GM23338 (cell line): ENCODE results near the gene VWA3B. TPM values are rescaled to one million over a fixed set of nuclear protein-coding genes. Genes with fewer than 3 reads are reported as not detected.

Source experiments
- ATAC-seq: fragments of 200-7000 bp; cut with Tn5 transposase; 3 replicates; pipeline ENCODE4 v1.9.1; 2020
- DNase-seq: peaks from one replicate; pipeline ENCODE4 v3.0.0-alpha.2; 2015; ENCODE audit warnings: low spot score
- H2AFZ ChIP-seq: fragments of 200-600 bp; sonication (generic); 2 replicates; pipeline ENCODE4 v1.8.0; 2016; ENCODE audit warnings: antibody characterized with exemption, mild to moderate bottlenecking, moderate library complexity
- H3F3A ChIP-seq: fragments of 200-600 bp; sonication (generic); replicated peaks from 2 replicates; pipeline ENCODE4 v1.8.0; 2017; ENCODE audit warnings: antibody characterized with exemption, mixed run types, low read depth
- H3K27ac ChIP-seq: fragments of 200-600 bp; sonication (generic); 2 replicates; pipeline ENCODE4 v1.6.1; 2016; ENCODE audit warnings: low read depth
- H3K27me3 ChIP-seq: fragments of 200-600 bp; sonication (generic); 2 replicates; pipeline ENCODE4 v1.8.0; 2016; ENCODE audit warnings: mild to moderate bottlenecking, mixed run types, moderate library complexity; ENCODE audit not compliant: insufficient read depth
- H3K36me3 ChIP-seq: fragments of 200-600 bp; sonication (generic); 2 replicates; pipeline ENCODE4 v1.8.0; 2016; ENCODE audit warnings: mild to moderate bottlenecking; ENCODE audit not compliant: insufficient read depth
- H3K4me1 ChIP-seq: fragments of 200-600 bp; sonication (generic); 2 replicates; pipeline ENCODE4 v1.8.0; 2016; ENCODE audit warnings: mild to moderate bottlenecking, moderate library complexity; ENCODE audit not compliant: insufficient read depth
- H3K4me2 ChIP-seq: fragments of 200-600 bp; sonication (generic); 2 replicates; pipeline ENCODE4 v1.7.1; 2017; ENCODE audit warnings: mixed run types
- H3K4me3 ChIP-seq: fragments of 200-600 bp; sonication (generic); 2 replicates; pipeline ENCODE4 v1.6.1; 2016; ENCODE audit warnings: mixed run types
- H3K79me2 ChIP-seq: fragments of 200-600 bp; sonication (generic); replicated peaks from 2 replicates; pipeline ENCODE4 v1.8.0; 2017; ENCODE audit warnings: mild to moderate bottlenecking; ENCODE audit not compliant: insufficient read depth
- H3K9me2 ChIP-seq: fragments of 200-600 bp; sonication (generic); 2 replicates; pipeline ENCODE4 v1.8.0; 2017; ENCODE audit not compliant: insufficient read depth
- H4K20me1 ChIP-seq: fragments of 200-600 bp; sonication (generic); replicated peaks from 2 replicates; pipeline ENCODE4 v1.8.0; 2017; ENCODE audit warnings: mild to moderate bottlenecking; ENCODE audit not compliant: insufficient read depth
- H3K27ac Mint-ChIP-seq: 2 replicates; pipeline ENCODE4 v1.8.0; 2020; ENCODE audit warnings: inconsistent platforms, mild to moderate bottlenecking, moderate library complexity, mixed read lengths
- H3K27me3 Mint-ChIP-seq: 3 replicates; pipeline ENCODE4 v1.8.0; 2022; ENCODE audit warnings: low read depth, mild to moderate bottlenecking, moderate library complexity, mixed read lengths, inconsistent platforms; ENCODE audit not compliant: insufficient read depth, poor library complexity
- H3K36me3 Mint-ChIP-seq: 3 replicates; pipeline ENCODE4 v1.8.0; 2021; ENCODE audit warnings: low read depth, mild to moderate bottlenecking, inconsistent platforms, moderate library complexity, mixed read lengths
- H3K4me1 Mint-ChIP-seq: 3 replicates; pipeline ENCODE4 v1.8.0; 2020; ENCODE audit warnings: mild to moderate bottlenecking, inconsistent platforms, mixed read lengths
- H3K4me3 Mint-ChIP-seq: 3 replicates; pipeline ENCODE4 v1.8.0; 2021; ENCODE audit warnings: moderate library complexity, mild to moderate bottlenecking, inconsistent platforms, mixed read lengths
- H3K9me3 Mint-ChIP-seq: 3 replicates; pipeline ENCODE4 v1.8.0; 2020; ENCODE audit warnings: moderate library complexity, mild to moderate bottlenecking, inconsistent platforms, mixed read lengths
- NANOG ChIP-seq: IDR thresholded peaks from 2 replicates; pipeline ENCODE4 v1.6.1; 2016; ENCODE audit warnings: antibody characterized with exemption, borderline replicate concordance
- STAT1 ChIP-seq: IDR thresholded peaks from one replicate; pipeline ENCODE4 v1.6.1; 2016; ENCODE audit warnings: antibody characterized with exemption; ENCODE audit not compliant: unreplicated experiment
- ZNF114 ChIP-seq: fragments of 250-450 bp; sonication (Bioruptor Pico); IDR thresholded peaks from 2 replicates; pipeline ENCODE4 v1.5.0; 2020; ENCODE audit warnings: mild to moderate bottlenecking, moderate library complexity
- polyA plus RNA-seq: library from polyadenylated mRNA; unstranded; fragments of >200 nt; fragmentation: Nextera tagmentation; extraction: Ambion mirVana; gene quantifications from 2 replicates; pipeline ENCODE4 v1.2.1, GENCODE V29; 2016
- total RNA-seq: library from RNA; depleted of rRNA; stranded (reverse); fragments of >200 nt; shearing (Covaris generic); gene quantifications from 2 replicates; pipeline ENCODE4 v1.2.3, GENCODE V29; 2014
- TF ChIP-seq, protein P1 (sequence below): IDR thresholded peaks from 2 replicates; pipeline ENCODE4 v1.6.1; 2016; ENCODE audit warnings: antibody characterized with exemption
- TF ChIP-seq, protein P2 (sequence below): fragments of 250-450 bp; sonication (Bioruptor Pico); IDR thresholded peaks from 2 replicates; pipeline ENCODE4 v1.5.0; 2020; ENCODE audit warnings: mild to moderate bottlenecking, moderate library complexity

VWA3B gene
- total and polyA plus RNA-seq, 2 experiments from 2014 or later, result not detected

DNA sequence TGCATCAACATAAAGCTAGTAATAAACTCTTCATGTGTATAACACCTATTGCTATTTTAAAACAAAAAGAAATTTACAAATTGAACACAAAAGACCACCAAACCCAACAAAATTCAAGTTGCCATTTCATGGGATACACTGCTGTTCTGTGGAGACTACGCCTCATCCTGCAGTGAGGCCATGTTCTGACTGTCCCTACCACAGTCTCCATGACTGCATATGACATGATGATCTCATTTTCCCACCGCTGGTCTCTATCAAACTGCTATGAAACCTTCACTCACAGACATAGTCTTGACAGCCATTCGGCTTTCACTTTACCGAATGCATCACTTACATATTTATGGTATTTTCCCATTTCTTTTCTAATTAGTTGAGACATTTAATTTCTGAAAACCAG lies 21.2 kb upstream of the VWA3B start (continued):
- TF ChIP-seq, protein P1, sequence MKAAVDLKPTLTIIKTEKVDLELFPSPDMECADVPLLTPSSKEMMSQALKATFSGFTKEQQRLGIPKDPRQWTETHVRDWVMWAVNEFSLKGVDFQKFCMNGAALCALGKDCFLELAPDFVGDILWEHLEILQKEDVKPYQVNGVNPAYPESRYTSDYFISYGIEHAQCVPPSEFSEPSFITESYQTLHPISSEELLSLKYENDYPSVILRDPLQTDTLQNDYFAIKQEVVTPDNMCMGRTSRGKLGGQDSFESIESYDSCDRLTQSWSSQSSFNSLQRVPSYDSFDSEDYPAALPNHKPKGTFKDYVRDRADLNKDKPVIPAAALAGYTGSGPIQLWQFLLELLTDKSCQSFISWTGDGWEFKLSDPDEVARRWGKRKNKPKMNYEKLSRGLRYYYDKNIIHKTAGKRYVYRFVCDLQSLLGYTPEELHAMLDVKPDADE, result no peak
- TF ChIP-seq STAT1, result no peak
- TF ChIP-seq ZNF114 (CRISPR knock-in tag), result no peak

DNA sequence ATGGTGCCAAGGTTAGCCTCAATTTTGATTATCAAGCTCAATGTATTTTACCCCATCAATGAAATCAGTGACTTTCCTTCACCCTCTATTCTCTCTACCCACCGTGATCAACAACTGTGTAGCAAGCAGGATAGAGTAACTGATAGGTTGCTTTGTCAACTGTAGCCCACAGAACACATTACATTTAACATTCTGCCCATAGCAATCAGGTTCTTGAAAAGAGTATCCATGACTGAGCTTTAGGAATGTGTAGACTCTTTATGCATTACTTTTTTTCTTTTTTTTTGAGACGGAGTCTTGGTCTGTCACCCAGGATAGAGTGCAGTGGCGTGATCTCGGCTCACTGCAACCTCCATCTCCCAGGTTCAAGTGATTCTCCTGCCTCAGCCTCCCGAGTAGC lies 19.8 kb upstream of the VWA3B start:
- Mint-ChIP-seq H3K9me3 (no peaks in the 10 kb centered on the region), H3K4me3 (no peak overlapping the region), H3K36me3 (no peaks in the 10 kb centered on the region), H3K4me1 (peaks cover 6% of the 10 kb centered on the region), H3K27me3 (peaks cover 4% of the 10 kb centered on the region), H3K27ac (no peak overlapping the region)
- H3F3A ChIP-seq, result no peaks in the 10 kb centered on the region
- no peak for ATAC-seq
- no peaks in the 10 kb centered on the region for H4K20me1 ChIP-seq
- H3K36me3 ChIP-seq, result no peaks in the 10 kb centered on the region
- no peaks in the 10 kb centered on the region; the same call in 1 of the 2 replicates for H3K4me1 ChIP-seq
- TF ChIP-seq NANOG, result no peak
- TF ChIP-seq, protein P2, sequence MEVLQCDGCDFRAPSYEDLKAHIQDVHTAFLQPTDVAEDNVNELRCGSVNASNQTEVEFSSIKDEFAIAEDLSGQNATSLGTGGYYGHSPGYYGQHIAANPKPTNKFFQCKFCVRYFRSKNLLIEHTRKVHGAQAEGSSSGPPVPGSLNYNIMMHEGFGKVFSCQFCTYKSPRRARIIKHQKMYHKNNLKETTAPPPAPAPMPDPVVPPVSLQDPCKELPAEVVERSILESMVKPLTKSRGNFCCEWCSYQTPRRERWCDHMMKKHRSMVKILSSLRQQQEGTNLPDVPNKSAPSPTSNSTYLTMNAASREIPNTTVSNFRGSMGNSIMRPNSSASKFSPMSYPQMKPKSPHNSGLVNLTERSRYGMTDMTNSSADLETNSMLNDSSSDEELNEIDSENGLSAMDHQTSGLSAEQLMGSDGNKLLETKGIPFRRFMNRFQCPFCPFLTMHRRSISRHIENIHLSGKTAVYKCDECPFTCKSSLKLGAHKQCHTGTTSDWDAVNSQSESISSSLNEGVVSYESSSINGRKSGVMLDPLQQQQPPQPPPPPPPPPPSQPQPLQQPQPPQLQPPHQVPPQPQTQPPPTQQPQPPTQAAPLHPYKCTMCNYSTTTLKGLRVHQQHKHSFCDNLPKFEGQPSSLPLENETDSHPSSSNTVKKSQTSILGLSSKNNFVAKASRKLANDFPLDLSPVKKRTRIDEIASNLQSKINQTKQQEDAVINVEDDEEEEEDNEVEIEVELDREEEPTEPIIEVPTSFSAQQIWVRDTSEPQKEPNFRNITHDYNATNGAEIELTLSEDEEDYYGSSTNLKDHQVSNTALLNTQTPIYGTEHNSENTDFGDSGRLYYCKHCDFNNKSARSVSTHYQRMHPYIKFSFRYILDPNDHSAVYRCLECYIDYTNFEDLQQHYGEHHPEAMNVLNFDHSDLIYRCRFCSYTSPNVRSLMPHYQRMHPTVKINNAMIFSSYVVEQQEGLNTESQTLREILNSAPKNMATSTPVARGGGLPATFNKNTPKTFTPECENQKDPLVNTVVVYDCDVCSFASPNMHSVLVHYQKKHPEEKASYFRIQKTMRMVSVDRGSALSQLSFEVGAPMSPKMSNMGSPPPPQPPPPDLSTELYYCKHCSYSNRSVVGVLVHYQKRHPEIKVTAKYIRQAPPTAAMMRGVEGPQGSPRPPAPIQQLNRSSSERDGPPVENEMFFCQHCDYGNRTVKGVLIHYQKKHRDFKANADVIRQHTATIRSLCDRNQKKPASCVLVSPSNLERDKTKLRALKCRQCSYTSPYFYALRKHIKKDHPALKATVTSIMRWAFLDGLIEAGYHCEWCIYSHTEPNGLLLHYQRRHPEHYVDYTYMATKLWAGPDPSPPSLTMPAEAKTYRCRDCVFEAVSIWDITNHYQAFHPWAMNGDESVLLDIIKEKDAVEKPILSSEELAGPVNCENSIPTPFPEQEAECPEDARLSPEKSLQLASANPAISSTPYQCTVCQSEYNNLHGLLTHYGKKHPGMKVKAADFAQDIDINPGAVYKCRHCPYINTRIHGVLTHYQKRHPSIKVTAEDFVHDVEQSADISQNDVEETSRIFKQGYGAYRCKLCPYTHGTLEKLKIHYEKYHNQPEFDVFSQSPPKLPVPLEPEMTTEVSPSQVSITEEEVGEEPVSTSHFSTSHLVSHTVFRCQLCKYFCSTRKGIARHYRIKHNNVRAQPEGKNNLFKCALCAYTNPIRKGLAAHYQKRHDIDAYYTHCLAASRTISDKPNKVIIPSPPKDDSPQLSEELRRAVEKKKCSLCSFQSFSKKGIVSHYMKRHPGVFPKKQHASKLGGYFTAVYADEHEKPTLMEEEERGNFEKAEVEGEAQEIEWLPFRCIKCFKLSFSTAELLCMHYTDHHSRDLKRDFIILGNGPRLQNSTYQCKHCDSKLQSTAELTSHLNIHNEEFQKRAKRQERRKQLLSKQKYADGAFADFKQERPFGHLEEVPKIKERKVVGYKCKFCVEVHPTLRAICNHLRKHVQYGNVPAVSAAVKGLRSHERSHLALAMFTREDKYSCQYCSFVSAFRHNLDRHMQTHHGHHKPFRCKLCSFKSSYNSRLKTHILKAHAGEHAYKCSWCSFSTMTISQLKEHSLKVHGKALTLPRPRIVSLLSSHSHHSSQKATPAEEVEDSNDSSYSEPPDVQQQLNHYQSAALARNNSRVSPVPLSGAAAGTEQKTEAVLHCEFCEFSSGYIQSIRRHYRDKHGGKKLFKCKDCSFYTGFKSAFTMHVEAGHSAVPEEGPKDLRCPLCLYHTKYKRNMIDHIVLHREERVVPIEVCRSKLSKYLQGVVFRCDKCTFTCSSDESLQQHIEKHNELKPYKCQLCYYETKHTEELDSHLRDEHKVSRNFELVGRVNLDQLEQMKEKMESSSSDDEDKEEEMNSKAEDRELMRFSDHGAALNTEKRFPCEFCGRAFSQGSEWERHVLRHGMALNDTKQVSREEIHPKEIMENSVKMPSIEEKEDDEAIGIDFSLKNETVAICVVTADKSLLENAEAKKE (CRISPR knock-in tag), result no peak
- no peaks in the 10 kb centered on the region for H3K9me2 ChIP-seq
- H3K4me2 ChIP-seq, result no peak overlapping the region
- no peaks in the 10 kb centered on the region for H3K79me2 ChIP-seq
- no peak overlapping the region for H3K27ac ChIP-seq
- H3K27me3 ChIP-seq, result no peaks in the 10 kb centered on the region
- DNase-seq, result no peak
- no peak overlapping the region for H2AFZ ChIP-seq
- H3K4me3 ChIP-seq, result no peak overlapping the region
